Kidney (tissue), 14 donors: ENCODE results near the gene NOXO1. TPM values are rescaled to one million over a fixed set of nuclear protein-coding genes. Genes with fewer than 3 reads are reported as not detected.

Experiments
- DNase-seq, 5 donors: peaks; one replicate each; pipeline ENCODE4 v3.0.0-alpha.2; 2013 to 2020
- FAIRE-seq: peaks from 2 replicates; lab custom pipeline; 2012; peaks lifted over from hg19 to GRCh38; lab: Jason Lieb, UNC
- H3K27ac ChIP-seq, 2 donors: one replicate each; pipeline ENCODE4 v1.7.0; 2013; ENCODE audit warnings: low read depth in 2 of 2, low read length in 2 of 2, inconsistent platforms in 1 of 2
- H3K27me3 ChIP-seq: one replicate; pipeline ENCODE4 v1.7.1; 2013; ENCODE audit warnings: low read length, inconsistent platforms; ENCODE audit not compliant: control insufficient read depth, insufficient read depth
- H3K36me3 ChIP-seq, 3 donors: one replicate each; pipeline versions ENCODE4 v1.7.0 to v1.7.1; 2013; ENCODE audit warnings: low read length in 3 of 3, control low read depth in 1 of 3, inconsistent platforms in 1 of 3; ENCODE audit not compliant: insufficient read depth in 3 of 3, control insufficient read depth in 2 of 3
- H3K4me1 ChIP-seq, 3 donors: one replicate each; pipeline versions ENCODE4 v1.7.0 to v1.7.1; 2013; ENCODE audit warnings: low read length in 3 of 3, inconsistent platforms in 1 of 3, low read depth in 1 of 3; ENCODE audit not compliant: control insufficient read depth in 2 of 3, insufficient read depth in 2 of 3
- H3K4me3 ChIP-seq, 3 donors: one replicate each; pipeline versions ENCODE4 v1.7.0 to v1.8.1; 2013; ENCODE audit warnings: low read length in 3 of 3, control low read depth in 1 of 3, inconsistent platforms in 1 of 3
- H3K9ac ChIP-seq, 3 donors: one replicate each; pipeline versions ENCODE4 v1.7.0 to v1.7.1; 2013; ENCODE audit warnings: low read length in 3 of 3, control low read depth in 1 of 3, inconsistent platforms in 1 of 3
- H3K9me3 ChIP-seq, 3 donors: one replicate each; pipeline versions ENCODE4 v1.7.0 to v1.7.1; 2013; ENCODE audit warnings: low read length in 3 of 3, control low read depth in 1 of 3, inconsistent platforms in 1 of 3; ENCODE audit not compliant: control insufficient read depth in 2 of 3, insufficient read depth in 1 of 3
- intact Hi-C: fragments of 100-400 bp; cut with DNase I; formaldehyde crosslinking; loops from one replicate; pipeline ENCODE4 v1.11.1; 2022
- polyA plus RNA-seq: library from polyadenylated mRNA; stranded (reverse); fragments of 350-450 nt; fragmentation: Illumina TruSeq; extraction: RNeasy Lipid Tissue Mini Kit (QIAGEN cat#74804); gene quantifications from one replicate; pipeline ENCODE4 v1.2.3, GENCODE V29; 2014; ENCODE audit warnings: low read depth, low replicate concordance; ENCODE audit not compliant: insufficient read depth
- total RNA-seq: library from RNA; stranded (reverse); fragmentation: NEBNext Ultra II Directional; extraction: Animal tissue kit (Norgen Biotek cat#: 25700); gene quantifications from one replicate; pipeline ENCODE4 v1.2.1, GENCODE V29; 2021
- TF ChIP-seq, protein P1 (sequence below): IDR thresholded peaks from 3 replicates; pipeline ENCODE4 v1.5.1; 2012; ENCODE audit warnings: mild to moderate bottlenecking, moderate library complexity, borderline replicate concordance; ENCODE audit not compliant: insufficient read depth; ENCODE audit errors: extremely low read depth
- donor health status: control.
- donor health status: control.
- donor health status: control.
- donor health status: control.
- donor health status: control.
- donor health status: DM: yes; HTN: yes; CAD: no.
- donor health status: Normal renal cell carcinoma (clear cell type).

NOXO1 gene
- total and polyA plus RNA-seq, 2 donors from 2014 or later: 0.57 to 0.58 TPM

DNA sequence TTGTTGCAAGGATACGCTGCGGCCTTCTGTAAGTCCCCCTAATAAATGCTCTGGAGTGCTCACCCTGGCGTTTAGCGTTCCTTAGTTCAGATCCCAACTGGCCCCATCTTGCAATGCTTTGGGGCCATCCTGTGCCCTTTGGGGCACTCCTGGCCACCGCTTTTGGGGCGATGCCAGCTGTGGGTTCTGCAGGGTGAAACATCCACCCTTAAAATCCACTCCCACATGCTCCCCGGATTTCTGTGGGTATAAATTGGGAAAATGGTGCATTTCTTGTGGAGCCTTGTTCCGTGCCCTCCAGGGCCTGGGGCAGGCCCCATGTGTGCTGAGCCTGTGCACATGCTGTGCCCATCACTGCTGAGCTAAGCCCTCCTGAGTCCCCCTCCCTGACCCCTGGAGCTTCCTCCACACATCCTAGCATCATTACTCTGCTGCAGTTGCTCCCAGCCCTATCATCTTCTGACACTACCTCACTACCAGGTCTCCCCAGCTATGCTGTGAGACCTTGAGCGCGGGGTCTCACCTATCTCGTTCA is 44.3 kb downstream of the NOXO1 start:
- no peak overlapping the region for H3K4me3 ChIP-seq
- peaks cover 0 to 3% (median 0%) of the 10 kb centered on the region in 3 donors for H3K4me1 ChIP-seq
- H3K9ac ChIP-seq: no peak overlapping the region
- H3K36me3 ChIP-seq: peaks cover 0 to 9% (median 6%) of the 10 kb centered on the region in 3 donors
- TF ChIP-seq, protein P1, sequence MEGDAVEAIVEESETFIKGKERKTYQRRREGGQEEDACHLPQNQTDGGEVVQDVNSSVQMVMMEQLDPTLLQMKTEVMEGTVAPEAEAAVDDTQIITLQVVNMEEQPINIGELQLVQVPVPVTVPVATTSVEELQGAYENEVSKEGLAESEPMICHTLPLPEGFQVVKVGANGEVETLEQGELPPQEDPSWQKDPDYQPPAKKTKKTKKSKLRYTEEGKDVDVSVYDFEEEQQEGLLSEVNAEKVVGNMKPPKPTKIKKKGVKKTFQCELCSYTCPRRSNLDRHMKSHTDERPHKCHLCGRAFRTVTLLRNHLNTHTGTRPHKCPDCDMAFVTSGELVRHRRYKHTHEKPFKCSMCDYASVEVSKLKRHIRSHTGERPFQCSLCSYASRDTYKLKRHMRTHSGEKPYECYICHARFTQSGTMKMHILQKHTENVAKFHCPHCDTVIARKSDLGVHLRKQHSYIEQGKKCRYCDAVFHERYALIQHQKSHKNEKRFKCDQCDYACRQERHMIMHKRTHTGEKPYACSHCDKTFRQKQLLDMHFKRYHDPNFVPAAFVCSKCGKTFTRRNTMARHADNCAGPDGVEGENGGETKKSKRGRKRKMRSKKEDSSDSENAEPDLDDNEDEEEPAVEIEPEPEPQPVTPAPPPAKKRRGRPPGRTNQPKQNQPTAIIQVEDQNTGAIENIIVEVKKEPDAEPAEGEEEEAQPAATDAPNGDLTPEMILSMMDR: no peak
- no peaks in the 10 kb centered on the region for H3K27me3 ChIP-seq
- no peaks in the 10 kb centered on the region for H3K9me3 ChIP-seq
- FAIRE-seq (no peak), DNase-seq (no peak)
- intact Hi-C loops: no loop called here
- no peak overlapping the region for H3K27ac ChIP-seq

DNA sequence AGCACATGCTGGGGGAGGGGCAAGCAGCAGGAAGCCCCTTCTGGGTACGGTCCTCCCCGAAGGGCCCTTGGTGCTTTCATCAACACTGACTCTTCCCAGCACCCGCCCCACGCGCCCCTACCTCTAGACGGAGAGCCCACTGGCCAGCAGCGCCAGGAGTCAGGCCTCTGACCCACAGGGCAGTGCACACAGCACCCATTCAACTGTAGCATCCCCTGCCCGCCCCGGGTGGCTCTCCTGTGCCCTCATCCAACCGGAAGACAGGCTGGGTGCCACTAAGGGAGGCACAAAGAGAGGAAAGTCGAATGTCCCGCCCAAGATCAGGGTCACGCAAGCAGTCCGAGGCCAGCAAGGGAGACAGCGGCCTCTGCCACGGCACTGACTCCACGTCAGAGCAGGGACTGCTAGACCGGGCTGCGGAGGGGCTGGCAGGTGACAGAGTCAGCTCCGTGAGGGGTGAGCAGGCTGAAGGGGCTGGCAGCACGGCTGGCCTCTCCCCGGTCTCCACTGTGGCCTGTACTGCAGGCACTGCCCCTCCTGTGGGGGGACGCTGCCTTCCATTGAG is 48.1 kb downstream of the NOXO1 start:
- peaks cover 0 to 4% (median 3%) of the 10 kb centered on the region in 3 donors for H3K36me3 ChIP-seq
- FAIRE-seq (no peak), DNase-seq (peak in 1 of 5 donors; percentile 51)
- TF ChIP-seq, protein P1: no peak
- no peaks in the 10 kb centered on the region for H3K27me3 ChIP-seq
- intact Hi-C loops: no loop called here
- H3K4me1 ChIP-seq: no peaks in the 10 kb centered on the region
- no peak overlapping the region for H3K9ac ChIP-seq
- H3K4me3 ChIP-seq: no peak overlapping the region
- H3K9me3 ChIP-seq: no peaks in the 10 kb centered on the region
- no peak overlapping the region for H3K27ac ChIP-seq

DNA sequence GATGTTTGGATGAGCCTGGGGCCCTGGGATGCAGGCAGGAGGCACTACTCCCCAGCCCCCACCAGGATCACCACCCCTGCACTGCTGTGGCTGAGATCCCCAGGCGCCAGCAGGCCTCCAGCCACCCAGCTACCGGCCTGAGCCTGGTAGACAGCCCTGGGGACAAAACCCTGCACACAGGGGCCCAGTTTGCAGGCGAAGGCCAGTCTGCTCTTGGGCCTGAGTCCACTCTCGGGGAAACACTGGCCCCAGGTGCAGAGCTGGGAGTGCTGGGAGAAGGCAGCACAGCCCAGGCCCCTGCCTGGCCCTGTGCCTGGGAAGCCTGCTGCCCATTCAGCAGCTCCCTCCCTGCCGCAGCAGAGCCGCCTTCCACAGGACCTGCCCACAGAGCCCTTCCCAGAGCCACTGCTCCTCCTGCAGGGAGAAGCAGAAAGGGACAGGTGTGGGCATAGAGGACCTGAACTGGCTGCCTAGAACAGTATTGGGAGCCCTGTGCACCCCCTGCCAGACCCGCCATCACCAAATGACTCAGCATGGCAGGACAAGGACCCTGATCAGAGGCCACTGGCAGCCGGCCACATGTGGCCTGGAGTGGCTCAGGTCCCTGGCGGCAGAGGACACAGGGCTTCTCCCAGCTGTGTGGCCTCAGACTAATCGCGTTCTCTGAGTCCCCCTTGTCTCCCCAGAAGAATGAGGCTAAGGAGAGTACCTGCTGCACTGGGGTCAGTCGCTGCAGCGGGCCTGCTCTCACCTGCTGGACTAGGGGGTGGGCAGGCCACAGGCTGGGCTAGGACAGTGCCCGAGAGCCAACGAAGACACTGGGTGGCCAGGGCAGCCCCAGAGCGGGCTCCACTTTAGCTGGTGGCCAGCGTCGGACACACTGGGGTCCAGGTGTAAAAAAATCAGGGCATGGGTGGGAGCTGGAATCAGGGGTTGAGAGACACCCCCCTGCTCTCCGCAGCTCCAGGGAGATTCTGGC is 48.9 kb downstream of the NOXO1 start:
- no peaks in the 10 kb centered on the region for H3K9me3 ChIP-seq

More for the DNA sequence above, 48.9 kb downstream of the NOXO1 start:
- Histone ChIP-seq H3K36me3 (no peaks in the 10 kb centered on the region), H3K27ac (no peak overlapping the region), H3K27me3 (no peaks in the 10 kb centered on the region), H3K9ac (no peak overlapping the region), H3K4me3 (no peak overlapping the region), H3K4me1 (no peaks in the 10 kb centered on the region)
- DNase-seq (peak in 1 of 5 donors; percentile 48), FAIRE-seq (no peak)
- TF ChIP-seq, protein P1: peak; percentile 25
- intact Hi-C loops: no loop called here
